Heart left ventricle (tissue), 13 donors: ENCODE data around the gene LRRC36.

Source experiments
- CTCF ChIP-seq, 12 donors: fragments of 200-600 bp; sonication (generic) in 4 of 12; IDR thresholded peaks; one replicate each; pipeline versions ENCODE4 v1.5.0 to v1.8.0; 2018 to 2022; ENCODE audit warnings: antibody characterized with exemption in 12 of 12, mild to moderate bottlenecking in 5 of 12
- POLR2A ChIP-seq, 2 donors: fragments of 450-650 bp; IDR thresholded peaks; one replicate each; pipeline ENCODE4 v1.6.1; 2017; ENCODE audit warnings: antibody characterized with exemption in 2 of 2, mild to moderate bottlenecking in 2 of 2, moderate library complexity in 2 of 2
- donor health status: ischemic (EF 13 %, LVEDD 7.1; RV severe dilation, severe dysfunction).
- donor health status: DM: no; HTN: yes; CAD: no.
- donor health status: DM: no; HTN: no; CAD: no.
- donor health status: ischemic (EF 25% LVEDD 6.9; RV normal size, moderate dysfunction).
- donor health status: ischemic (EF 25% LVEDD 5.7; RV mildly dilated, moderate dysfunction).
- donor health status: ischemic (EF 35%, LVEDD 5.7; RV mildly dilated, moderate dysfunction).
- donor health status: nonischemic (EF 11% LVEDD 7.7; RV severe dilation, severe dysfunction).
- donor health status: DM: yes; HTN: yes; CAD: no.
- donor health status: PGD.
- donor health status: ischemic (EF 29% LVEDD 5.4; RV normal size, mild dysfunction).
- donor health status: nonischemic (EF 23%, LVEDD 6.1; RV moderate dilation, normal function).

DNA sequence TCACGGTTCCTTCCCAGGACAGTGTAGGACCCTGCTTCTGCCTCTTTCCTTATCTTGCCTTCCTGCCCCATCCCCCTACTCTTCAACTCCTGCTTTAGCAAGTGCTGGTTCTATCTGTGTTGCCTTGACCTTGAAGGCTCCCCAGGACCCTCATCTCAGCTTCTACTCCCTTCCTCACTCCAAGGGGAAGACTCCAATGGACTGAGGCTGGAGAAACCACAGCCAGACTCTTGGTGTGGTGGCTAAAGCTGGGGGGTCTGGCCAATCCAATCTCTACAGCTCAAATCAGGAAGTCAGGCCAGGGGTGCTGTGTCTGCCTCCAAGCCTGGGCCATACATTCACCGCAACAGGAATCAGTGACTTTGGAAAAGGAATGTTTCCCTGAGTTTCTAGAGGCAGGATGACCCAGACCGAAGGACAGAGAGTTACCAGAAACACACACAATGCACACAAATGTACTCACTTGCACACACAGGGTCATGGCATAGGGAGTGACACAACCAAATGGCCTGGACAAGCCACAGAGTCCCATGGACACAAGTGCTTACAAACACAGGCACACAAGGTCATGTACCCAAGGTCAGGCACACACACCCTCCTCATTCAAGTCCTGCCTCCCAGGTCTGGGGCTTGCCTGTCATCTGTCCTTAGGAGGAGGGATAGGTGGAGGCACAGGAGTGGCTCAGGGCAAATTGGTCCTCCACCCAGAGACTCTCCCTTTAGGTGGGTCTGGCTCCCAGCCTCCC, 102.6 kb downstream of the LRRC36 start:
- TF ChIP-seq CTCF (IDR thresholded peaks at IDR 0.05) (no peak), POLR2A (IDR thresholded peaks at IDR 0.05) (no peak)
